GM18519 (cell line): ENCODE results near the gene CFAP161.

Experiments
- ATAC-seq: cut with Tn5 transposase; IDR thresholded peaks from one replicate; pipeline ENCODE4 v1.9.1; 2021; ENCODE audit warnings: mild to moderate bottlenecking, moderate library complexity; ENCODE audit not compliant: unreplicated experiment, low FRiP score

CFAP161 gene, protein sequence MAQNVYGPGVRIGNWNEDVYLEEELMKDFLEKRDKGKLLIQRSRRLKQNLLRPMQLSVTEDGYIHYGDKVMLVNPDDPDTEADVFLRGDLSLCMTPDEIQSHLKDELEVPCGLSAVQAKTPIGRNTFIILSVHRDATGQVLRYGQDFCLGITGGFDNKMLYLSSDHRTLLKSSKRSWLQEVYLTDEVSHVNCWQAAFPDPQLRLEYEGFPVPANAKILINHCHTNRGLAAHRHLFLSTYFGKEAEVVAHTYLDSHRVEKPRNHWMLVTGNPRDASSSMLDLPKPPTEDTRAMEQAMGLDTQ

DNA sequence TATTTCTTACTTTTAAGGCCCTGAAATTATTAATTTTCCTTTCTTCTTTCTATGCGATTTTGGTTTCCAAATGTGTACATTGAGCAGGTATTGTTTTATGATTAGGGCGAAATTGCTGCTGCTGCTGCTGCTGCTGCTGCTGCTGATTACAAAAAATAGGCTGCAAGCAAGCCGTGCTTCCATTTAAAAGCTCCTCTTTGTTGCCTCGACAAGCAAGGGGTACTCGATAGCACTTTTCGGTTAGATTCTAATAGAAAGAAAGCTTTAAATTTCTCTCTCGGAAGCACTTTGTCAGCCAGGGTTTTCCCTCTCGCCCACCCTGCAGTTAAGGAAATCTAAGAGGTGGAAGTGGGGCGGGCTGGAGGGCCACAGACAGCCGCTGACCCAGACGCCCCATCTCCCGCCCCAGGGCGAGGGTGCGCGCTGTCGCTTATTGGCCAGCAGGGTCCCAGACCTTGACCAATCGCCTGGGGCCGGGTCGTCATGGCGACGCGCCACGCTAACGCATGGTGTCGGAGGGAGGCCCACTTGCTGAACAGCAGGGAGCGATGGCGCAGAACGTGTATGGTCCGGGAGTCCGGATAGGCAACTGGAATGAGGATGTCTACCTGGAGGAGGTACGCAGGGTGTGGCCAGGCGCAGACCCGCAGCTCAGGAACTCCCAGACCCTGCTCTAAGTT lies at the start of gene CFAP161:
TSS of gene CFAP161 (plus strand) at position 489 of the 680 bp plus-strand sequence. CDS start at position 549, 60 bp downstream.
- no peak for ATAC-seq

DNA sequence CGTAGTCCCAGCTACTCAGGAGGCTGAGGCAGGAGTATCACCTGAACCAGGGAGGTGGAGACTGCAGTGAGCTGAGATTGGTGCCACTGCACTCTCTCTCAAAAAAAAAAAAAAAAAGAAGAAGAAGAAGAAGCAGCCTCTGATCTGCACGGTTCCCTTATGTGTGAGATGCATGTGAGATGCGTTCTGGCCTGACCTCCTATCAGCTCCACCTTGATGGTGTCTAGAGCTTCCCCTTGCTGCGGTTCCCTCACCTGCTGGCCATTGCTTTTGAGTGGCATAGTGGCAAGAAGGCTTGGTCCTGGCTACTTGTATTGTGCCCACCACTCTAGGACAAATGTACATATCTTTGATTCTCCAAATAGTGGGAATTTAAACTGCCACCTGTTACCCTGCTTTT lies 49.4 kb upstream of the CFAP161 start:
- ATAC-seq: no peak

DNA sequence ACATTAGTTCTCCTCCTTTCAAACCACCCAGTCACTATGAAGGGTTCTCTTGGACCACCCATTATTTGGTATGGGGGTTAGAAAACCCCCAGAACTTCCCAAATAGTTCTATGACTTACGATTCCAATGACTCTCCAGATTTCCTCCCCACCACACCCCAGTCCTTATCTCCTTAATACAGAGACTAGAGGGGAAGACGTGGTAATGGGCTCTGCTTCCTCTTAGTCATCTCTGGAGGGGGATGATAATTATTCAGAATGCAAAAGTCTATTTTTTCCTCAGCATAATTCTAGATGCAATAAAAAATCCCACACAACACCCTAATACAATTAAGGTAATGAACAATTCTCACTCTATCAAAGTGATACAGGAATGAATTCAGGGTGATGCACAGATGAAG lies 48.9 kb upstream of the CFAP161 start:
- no peak for ATAC-seq

DNA sequence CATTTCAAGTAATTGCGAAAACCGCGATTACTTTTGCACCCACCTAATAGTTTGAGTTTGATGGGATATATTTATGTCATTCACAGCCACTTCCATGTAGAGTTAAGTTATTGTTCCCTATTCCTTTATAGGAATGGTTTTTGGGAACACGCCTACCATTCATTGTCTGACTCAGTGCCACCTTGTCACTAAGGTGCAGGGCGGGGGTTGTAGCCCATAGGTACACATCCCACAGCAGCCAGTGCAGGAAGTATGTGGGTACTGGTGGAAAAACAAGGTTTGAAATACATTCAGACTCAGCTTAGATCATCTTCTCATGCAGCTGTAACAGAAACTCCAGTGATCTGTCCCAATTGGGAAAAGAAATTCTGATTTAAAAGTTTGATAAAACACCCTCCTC lies 48.2 kb upstream of the CFAP161 start:
- no peak for ATAC-seq

DNA sequence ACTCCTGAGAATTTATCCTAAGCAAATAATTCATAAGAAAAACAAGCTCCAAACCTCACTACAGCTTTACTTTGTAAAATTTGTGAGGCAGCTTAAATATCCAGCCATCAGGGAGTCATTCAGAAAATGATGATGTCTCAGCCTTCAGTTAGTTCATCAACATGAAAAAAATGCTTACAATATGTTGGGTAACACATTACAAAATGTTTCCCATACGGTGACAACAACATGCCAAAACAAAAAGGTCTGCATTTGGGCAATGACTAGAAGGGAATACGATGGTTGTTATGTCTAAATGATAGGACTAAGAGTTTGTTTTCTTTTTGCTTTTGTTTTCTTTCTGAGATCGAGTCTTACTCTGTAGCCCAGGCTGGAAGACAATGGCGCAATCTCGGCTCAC lies 47.0 kb upstream of the CFAP161 start:
- no peak for ATAC-seq

DNA sequence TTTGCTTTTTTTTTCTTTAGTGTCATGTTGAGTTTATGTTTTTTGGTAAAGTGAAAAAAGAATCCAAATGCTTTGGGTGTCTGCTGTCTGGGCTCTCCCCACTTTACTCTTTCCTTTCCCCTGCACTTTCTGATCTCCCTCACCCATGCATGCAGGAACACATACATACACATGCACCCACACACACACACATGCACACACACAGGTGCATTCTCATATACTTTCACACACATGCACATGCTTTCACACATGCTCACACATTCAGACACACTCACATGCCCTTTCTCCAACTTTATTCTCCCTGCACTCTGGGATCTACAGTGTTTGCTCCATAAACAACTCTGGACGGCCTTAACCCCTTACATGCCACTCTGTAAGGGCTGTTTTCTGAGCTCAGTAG lies 46.4 kb upstream of the CFAP161 start:
- ATAC-seq: no peak

DNA sequence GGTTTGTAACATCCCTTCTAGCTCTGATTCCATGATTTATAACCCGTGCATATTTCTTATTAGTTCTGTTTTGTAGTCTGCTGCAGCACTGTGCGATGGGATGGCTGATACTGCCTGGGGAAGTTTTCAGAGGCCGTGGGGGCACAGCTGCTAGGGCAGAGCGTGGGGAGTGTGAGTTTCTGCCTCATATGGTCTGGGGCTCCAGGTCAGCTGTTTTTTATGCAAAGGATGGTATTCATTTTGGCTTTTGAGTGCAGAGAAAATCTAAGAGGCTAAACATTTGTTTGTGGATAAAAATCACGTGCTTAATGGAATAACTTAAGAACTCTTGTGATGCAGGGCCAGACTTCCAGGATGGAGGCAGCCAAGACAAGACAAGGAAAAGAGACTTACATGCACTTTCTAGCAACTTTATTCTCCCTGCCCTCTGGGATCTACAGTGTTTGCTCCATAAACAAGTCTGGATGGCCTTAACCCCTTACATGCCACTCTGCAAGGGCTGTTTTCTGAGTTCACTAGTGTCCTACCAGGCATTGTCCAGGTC lies 45.5 kb upstream of the CFAP161 start:
- ATAC-seq: no peak

DNA sequence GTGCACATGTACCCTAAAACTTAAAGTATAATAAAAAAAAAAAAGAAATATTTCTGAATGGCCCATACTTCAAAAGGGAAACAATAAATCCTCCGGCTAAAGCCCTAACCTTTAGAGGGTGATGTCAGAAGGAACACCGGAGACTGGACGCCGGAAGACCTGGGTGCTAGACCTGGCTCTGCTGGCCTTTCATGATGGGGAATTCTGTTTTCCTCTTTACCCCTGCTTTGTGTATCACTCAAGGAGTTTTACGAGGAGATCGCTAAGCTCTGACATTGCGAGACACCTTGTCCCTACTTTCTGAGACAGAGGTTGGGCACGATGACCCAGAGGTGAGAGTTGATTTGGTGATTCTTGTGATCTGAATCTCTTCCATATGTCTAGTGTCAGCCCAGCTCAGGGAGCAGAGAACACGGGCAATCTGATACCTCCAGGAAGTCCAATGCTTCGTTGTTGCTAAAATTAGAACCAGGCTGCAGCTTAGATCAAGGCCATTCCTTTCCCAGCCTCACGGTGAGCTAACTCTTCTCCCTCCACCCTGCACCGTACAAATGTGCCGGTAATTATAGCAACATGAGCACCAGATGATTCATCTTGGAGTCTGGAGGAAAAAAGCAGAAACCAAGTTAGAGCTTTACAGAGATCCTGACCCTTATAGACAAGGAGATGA lies 42.0 kb upstream of the CFAP161 start:
- no peak for ATAC-seq

DNA sequence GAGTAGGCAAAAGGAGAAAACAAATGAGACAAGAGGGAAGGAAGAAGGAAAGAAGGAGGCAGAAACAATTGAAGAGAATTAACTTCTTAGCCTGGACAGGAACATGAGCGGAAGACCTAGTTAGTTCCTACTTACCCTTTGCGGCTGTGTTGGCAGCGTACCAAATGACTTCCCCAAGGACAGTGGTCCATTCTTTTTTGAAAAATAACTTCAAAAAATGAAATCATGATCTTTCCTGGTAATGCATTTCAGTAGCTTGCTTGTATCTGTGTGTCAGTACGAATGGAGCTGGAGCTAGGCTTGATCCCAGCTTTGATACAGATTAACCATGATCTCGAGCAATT lies 41.5 kb upstream of the CFAP161 start:
- ATAC-seq: no peak

DNA sequence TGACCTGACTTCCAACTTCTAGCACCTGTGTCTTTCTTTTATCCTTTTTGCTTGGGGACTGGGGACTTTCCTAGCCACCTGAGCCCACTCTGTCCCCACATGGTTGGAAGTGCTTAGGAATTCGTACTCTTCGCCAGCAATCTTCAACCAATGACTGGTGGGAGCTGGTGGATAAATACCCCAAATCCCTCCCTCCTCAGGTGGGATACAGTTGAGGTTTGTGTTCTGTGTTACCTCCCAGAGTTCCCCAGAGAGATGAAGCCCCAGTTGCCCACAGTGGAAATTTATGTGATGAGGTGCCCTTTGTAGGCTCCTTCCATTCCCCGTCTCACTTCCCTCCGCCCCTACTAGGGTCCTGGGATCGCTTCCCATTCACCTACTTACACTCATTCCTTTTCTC lies 40.1 kb upstream of the CFAP161 start:
- no peak for ATAC-seq

DNA sequence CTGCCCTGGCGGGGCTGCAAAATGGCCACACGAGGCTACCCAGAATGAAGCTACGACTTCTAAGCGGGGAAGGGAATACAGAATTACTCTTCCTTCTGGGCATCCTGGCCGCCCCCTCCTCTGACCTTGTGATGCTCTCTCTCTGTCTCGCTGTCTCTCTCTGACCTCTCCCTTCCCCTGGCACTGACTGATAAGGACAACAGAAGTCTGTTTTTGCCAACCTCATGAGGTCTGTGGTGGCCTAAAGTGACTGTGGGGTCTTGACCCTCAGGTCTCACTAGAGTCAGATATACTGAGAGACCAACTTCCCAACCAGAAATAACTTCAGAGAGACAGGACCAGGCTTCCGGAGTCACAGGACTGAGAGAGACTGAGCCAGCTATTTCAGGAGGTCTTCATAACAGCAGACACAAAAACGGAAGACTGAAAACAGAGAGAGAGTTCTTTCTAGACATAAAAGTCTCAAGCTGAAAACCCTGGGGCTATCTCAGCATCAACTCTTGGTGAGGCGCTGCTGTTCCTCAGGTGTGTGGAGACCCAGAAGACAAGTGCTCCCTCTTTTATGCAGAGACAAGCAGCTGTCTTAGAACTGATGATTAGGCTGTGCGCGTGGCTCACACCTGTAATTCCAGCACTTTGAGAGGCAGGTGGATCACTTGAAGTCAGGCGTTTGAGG lies 38.2 kb upstream of the CFAP161 start:
- no peak for ATAC-seq

DNA sequence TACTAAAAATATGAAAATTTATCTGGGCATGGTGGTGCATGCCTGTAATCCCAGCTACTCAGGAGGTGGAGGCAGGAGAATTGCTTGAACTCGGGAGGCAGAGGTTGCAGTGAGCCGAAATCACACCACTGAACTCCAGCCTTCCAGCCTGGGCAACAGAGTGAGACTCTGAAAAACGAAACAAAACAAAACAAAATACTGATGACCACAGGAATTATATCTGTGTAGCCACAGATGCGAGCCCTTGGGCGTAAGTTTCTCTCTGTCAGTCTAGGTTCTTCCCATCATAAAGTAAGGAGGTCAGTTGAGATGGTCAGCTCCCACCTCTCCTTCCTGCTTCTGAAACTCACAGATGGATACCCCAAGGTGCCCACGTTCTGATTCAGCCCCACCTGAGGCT lies 37.7 kb upstream of the CFAP161 start:
- ATAC-seq: no peak

DNA sequence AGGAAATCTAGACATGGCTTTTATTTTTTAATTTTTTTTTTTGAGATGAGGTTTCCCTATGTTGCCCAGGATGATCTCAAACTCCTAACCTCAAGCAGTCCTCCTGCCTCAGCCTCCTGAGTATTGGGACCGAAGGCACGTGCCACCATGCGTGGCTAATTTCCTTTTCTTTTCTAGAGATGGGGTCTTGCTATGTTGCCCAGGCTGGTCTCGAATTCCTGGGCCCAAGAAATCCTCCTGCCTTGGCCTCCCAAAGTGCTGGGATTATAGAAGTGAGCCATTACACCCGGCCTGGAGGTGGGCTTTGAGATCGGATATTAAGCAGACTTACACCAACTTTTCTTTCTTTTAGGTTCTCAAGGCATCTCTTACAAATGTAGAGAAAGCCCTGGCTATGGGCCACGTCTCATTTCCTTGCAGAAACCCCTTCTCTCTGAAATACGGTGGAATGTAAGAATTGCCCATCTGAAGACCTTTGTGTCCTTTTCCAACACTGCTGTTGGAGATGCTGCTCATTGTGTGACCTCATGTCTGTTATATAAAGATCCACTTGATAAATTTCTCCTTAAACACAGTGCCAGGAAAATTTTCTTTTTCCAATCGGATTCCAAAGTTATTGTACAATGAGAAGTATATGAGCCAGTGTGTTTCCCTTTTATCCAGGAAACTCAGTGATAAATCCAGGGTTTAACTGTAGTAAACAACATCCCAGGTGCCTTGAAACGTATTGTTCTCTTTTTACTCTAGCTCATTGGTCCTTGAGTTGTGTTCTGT lies 36.8 kb upstream of the CFAP161 start:
- no peak for ATAC-seq

DNA sequence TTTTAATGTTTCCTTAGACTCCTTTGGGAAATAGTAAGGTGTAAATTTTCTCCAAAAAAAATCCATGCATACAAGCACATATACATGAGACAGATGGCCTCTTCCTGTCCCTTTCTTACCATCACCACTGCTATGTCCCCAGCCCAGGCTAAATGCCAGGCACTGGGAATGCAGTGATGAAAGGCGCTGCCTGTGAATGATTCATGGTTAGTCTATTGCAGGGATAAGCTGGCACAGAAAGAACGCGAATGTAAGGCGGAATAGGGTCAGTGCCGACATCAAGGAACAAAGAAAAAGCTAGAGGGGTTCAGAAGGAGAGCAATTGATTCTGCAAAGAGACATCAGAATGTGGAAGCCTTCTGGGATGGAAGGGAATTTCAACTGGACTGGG lies 36.2 kb upstream of the CFAP161 start:
- no peak for ATAC-seq

DNA sequence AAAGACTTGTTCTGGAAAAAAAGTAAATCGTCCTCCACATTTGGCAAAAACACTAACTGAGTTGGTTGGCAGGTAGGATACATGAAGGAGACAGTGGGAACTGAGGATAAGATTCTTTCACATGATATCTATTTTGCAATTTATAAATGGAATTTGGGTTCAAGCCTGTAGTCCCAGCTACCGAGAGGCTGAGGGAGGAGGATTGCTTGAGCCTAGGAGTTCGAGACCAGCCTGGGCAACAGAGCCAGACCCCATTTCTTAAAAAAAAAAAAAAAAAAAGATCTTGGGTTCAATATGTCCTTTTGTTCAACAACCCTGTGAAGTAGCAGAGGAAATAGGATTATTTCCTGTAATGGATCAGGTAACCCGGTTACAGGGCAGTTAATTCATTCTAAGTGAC lies 35.7 kb upstream of the CFAP161 start:
- no peak for ATAC-seq

DNA sequence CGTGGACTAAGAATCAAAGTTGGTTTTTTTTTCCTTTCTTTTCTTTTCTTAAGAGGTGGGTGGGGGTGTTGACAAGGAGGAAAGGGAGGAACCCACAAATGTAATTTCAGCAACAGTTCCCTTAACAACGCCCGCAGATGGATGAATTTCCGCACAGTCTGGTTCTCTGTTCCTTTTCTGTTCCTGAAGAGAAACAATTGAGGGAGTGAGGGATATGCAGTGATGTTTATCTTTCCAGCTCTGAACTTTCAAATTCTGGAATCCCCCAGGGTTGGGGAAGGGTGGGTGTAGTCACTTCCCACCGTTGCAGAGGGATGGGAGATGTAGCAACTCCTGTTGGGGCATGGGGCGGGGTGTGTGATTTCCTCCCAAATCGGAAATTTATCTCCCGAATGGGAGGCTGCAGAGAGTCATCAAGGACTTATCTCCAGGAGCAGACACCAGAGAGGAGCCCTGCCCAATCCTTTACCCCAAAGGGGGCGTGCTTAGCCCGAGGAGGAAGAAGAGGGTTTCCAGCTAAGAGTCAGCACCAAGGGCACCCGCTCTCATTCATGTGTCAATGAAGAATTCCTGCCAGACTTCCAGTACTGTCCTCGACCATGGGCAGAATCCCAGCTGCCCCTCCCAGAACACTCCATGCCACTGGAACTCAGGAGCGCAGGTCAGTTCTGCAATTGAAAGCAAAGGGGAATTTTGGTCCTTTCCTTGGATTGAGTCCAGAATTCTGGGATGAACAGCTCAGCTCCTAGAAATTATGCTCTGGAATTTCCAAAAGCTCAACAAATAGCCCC lies 35.0 kb upstream of the CFAP161 start:
- ATAC-seq: no peak

DNA sequence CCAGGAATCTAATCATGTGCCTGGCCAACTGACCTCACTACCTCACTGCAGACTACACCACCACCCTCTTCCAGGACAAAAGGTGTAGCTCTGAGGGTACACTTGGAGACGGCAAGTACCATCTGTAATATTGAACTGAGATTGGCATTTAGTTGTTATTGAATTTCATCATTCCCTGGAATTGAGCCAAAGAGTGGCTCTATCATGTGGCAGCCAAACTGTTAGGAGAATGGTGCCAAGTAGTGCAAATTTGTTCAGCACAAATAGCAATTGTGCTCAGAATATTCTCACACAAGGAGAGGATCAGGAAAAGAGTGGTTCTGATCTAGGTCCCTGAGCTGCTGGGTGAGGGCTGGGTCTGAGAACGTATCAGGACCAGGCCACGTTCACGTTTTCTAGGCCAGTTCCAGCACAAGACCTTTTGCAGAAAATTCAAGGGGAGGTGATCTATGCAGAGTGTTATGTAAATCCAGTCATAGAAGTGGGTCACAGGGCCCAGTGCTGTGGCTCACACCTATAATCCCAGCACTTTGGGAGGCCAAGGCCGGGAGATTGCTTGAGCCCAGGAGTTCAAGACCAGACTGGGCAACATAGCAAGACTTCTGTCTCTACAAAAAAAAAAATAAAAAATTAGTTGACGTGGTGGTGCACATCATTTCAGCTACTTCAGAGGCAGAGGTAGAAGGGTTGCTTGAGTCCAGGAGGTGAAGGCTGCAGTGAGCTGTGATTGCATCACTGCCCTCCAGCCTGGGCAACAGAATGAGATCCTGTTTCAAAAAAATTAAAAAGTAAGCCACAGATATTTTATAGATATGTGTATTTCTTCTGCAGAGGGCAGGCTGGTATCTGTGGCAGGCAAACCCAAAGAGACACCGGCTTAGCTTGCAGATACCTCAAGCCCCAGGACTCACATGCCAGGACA lies 31.9 kb upstream of the CFAP161 start:
- no peak for ATAC-seq

DNA sequence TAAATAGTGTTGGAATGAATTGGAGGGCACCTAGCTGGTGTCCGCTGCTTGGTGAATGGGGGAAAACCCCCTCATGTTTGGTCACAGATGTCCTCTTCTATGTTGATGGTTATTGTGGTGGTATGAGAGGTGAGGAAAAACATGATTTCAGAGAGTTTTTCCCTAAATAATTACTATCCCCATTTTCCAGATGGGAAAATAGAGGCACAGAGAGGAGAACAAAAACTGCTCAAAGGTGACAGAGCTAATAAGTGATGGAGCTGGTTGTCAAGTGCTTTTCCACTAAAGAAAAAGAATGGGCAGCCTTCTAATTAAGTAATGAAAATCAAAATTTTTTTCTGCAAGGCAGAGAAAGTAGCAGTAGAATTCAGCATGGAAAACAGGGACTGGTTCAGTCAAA lies 30.2 kb upstream of the CFAP161 start:
- no peak for ATAC-seq

DNA sequence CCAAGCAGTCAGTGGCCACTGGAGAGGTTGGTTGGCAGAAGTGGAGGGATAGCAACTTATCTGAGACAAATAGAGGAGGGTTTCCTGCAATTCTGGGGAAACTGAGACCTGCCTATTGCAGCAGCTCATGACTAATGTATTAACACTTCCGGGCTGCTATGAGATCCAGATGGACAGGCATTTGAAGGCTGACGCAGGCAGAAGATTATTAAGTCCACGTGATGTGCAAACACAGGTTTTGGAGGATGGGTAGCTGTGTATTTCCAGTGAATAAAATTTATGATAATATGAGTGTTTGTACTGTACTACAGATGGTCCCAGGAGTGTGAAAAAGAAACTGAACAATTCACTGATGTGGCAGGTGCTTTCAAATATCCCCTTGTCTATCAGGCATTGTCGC lies 28.5 kb upstream of the CFAP161 start:
- ATAC-seq: no peak
